ENCODE results near the gene PRDX2.

PRDX2 gene

DNA sequence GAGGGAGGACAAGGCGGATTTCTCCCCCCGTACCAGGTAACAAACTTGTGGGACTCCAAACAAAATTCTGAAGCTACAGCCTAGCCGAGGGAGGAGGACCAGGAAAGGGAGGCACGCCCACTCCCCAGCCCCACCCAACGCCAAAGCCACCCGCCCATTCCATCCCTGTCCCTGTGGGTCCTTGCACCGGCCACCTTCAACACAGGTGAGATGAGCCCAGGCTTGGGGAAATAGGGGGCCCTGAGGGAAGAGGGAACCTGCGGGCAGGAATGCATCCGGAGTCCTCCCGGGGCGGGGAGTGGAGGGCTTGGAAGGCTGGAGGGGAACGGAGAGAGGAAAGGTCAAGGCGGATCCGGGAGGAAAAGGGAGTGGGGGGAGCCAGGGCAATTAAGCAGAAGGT lies 50.0 kb downstream of the PRDX2 start, which contains the start of gene BEST2:
Gene BEST2 (plus strand): TSS at position 157 of the 400 bp plus-strand sequence. CDS start 802 bp downstream, outside the sequence.
- no peak for DNase-seq

DNA sequence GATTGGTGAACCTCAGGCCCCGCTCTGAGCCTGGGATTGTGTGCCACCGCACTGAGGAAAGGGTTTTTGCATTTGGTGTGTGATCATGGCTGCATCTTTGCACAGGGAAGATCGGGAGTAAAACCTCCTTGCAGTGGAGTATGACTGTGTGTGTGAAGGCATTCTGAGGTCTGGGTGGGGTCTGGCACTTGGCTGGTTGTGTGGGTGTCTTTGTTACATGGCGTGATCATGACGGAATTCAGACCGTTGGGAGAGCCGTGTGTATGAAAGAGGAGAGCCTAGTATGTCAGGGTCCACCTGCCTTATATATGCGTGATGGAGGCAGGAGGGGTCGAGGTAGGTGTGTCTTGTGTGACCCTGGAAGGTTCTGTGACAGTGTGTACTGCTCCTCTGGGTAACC lies 50.7 kb downstream of the PRDX2 start:
- no peak for DNase-seq

DNA sequence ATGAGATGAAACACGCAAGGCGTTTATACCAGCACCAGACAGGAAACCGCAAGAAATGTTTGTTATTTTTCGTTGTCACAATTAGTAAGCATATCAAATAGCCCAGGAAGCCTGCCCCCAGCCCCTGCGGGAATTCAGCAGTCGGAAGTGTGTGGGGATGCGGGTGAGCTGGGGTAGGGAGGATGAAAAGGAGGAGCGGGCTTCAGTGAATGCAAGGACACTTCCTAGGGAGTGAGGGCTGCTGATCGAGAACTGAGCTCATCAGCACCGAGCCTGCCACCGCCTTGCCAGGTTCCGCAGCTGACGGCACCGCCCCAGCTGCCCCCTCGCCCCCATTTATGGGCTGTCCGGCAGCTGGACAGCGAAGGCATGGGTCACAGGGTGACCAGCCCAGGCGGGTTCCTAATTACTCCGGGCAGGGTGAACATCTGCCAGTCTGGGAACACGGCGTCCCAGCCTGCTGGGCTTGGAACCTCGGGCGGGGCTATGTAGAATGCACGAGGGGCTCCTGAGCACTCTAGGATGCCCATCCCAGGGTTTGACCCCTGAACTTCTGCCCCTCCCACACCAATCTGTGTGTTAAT lies 51.6 kb downstream of the PRDX2 start:
- DNase-seq = no peak

DNA sequence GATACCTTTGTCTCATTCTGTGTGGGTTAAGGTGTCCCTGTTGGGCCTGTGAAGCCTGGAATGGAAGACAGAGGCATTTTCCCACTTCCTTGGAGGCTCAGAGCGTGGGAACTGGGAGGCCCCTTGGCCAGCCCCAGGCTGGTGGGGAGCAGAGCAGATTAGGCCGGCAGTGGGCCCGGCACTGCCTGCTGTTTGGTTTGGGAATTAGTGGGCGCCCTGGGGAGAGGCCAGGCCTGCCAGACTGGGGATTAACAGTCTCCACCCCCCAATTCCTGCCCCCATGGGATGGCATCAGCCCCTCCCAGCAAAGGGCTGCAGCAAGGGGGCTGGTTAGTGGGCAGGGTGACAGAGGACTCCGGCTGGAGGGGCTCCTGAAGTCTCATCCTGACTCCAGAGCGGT lies 53.1 kb downstream of the PRDX2 start:
- DNase-seq = no peak

Data from stimulated activated CD4-positive, alpha-beta T cell treated with anti-CD3 and anti-CD28 coated beads, Interleukin-2, amount 100 ng/mL, for 48 hours (primary cell).